Liver (tissue), 9 donors: Measurements from ENCODE around the gene PRDM12. TPM values are rescaled to one million over a fixed set of nuclear protein-coding genes. Genes with fewer than 3 reads are reported as not detected.

Source experiments
- DNase-seq: peaks from one replicate; pipeline ENCODE4 v3.0.0-alpha.2; 2017; ENCODE audit warnings: low spot score
- H3K27ac ChIP-seq, 2 donors: one replicate each; pipeline ENCODE4 v1.7.0; 2013; ENCODE audit warnings: inconsistent platforms in 2 of 2, low read length in 2 of 2, control low read depth in 1 of 2, low read depth in 1 of 2, mild to moderate bottlenecking in 1 of 2
- H3K27me3 ChIP-seq, 4 donors: one replicate each; pipeline versions ENCODE4 v1.6.1 to v1.7.0; 2013; ENCODE audit warnings: low read length in 3 of 4, inconsistent platforms in 1 of 4, mild to moderate bottlenecking in 1 of 4, moderate library complexity in 1 of 4; ENCODE audit not compliant: control insufficient read depth in 4 of 4, insufficient read depth in 4 of 4
- H3K36me3 ChIP-seq, 4 donors: one replicate each; pipeline versions ENCODE4 v1.6.1 to v1.7.0; 2013; ENCODE audit warnings: low read length in 3 of 4, mild to moderate bottlenecking in 3 of 4, low read depth in 1 of 4, moderate library complexity in 1 of 4; ENCODE audit not compliant: control insufficient read depth in 4 of 4, insufficient read depth in 3 of 4
- H3K4me1 ChIP-seq, 4 donors: one replicate each; pipeline versions ENCODE4 v1.6.1 to v1.7.0; 2013; ENCODE audit warnings: low read length in 3 of 4, mild to moderate bottlenecking in 3 of 4, moderate library complexity in 1 of 4; ENCODE audit not compliant: control insufficient read depth in 4 of 4, insufficient read depth in 4 of 4
- H3K4me3 ChIP-seq, 3 donors: one replicate each; pipeline versions ENCODE4 v1.6.1 to v1.7.0; 2013; ENCODE audit warnings: low read length in 3 of 3, control low read depth in 1 of 3, low read depth in 1 of 3, mild to moderate bottlenecking in 1 of 3
- H3K9ac ChIP-seq, 2 donors: one replicate each; pipeline ENCODE4 v1.7.0; 2013; ENCODE audit warnings: low read length in 2 of 2, mild to moderate bottlenecking in 2 of 2, moderate library complexity in 2 of 2, control low read depth in 1 of 2, low read depth in 1 of 2
- H3K9me3 ChIP-seq, 4 donors: one replicate each; pipeline versions ENCODE4 v1.6.1 to v1.7.0; 2013; ENCODE audit warnings: low read length in 3 of 4; ENCODE audit not compliant: control insufficient read depth in 4 of 4
- HNF4A ChIP-seq, 2 donors: conservative IDR thresholded peaks; 2 replicates each; pipeline ENCODE4 v1.6.1; 2016; ENCODE audit warnings: antibody characterized with exemption in 2 of 2, mild to moderate bottlenecking in 2 of 2
- HNF4G ChIP-seq: IDR thresholded peaks from 2 replicates; pipeline ENCODE4 v1.6.1; 2016; ENCODE audit warnings: antibody characterized with exemption
- JUND ChIP-seq, 2 donors: IDR thresholded peaks; 2 replicates each; pipeline ENCODE4 v1.6.1; 2016; ENCODE audit warnings: antibody characterized with exemption in 2 of 2
- RAD21 ChIP-seq, 2 donors: IDR thresholded peaks; 2 replicates each; pipeline ENCODE4 v1.6.1; 2016; ENCODE audit warnings: antibody characterized with exemption in 2 of 2, mild to moderate bottlenecking in 2 of 2
- RXRA ChIP-seq, 2 donors: IDR thresholded peaks; 2 replicates each; pipeline ENCODE4 v1.6.1; 2017 to 2018; ENCODE audit warnings: antibody characterized with exemption in 2 of 2, mild to moderate bottlenecking in 1 of 2
- SP1 ChIP-seq: IDR thresholded peaks from 2 replicates; pipeline ENCODE4 v1.6.1; 2018; ENCODE audit warnings: antibody characterized with exemption, mild to moderate bottlenecking
- TAF1 ChIP-seq: conservative IDR thresholded peaks from 2 replicates; pipeline ENCODE4 v1.6.1; 2016; ENCODE audit warnings: antibody characterized with exemption, mild to moderate bottlenecking
- YY1 ChIP-seq: IDR thresholded peaks from 2 replicates; pipeline ENCODE4 v1.6.1; 2016; ENCODE audit warnings: antibody characterized with exemption, mild to moderate bottlenecking
- WGBS: extraction: QIAGEN DNeasy Blood & Tissue Kit; methylation state at CpG from one replicate; pipeline ENCODE4 v1.1.7; 2013; 5-methylcytosine and 5-hydroxymethylcytosine counted together
- polyA plus RNA-seq, 2 donors: library from polyadenylated mRNA; stranded (reverse) in 1 of 2; unstranded in 1 of 2; fragments of 200-250 nt in 1 of 2; fragments of >200 nt in 1 of 2; fragmentation: Nextera tagmentation in 1 of 2; extraction: Ambion mirVana in 1 of 2; gene quantifications; one replicate each; pipeline versions ENCODE4 v1.2.1 to v1.2.3, GENCODE V29; 2013 to 2015
- total RNA-seq, 2 donors: library from RNA; depleted of rRNA; stranded (reverse); fragments of >200 nt; gene quantifications; one replicate each; pipeline ENCODE4 v1.2.3, GENCODE V29; 2014
- TF ChIP-seq, protein P1 (sequence below): fragments of 150-350 bp; IDR thresholded peaks from 2 replicates; pipeline ENCODE4 v1.5.1; 2017; ENCODE audit warnings: improper control_type of control experiment, low read depth, low read length; ENCODE audit not compliant: missing input control
- TF ChIP-seq, protein P2 (sequence below): IDR thresholded peaks from 2 replicates; pipeline ENCODE4 v1.6.1; 2016; ENCODE audit warnings: antibody characterized with exemption, mild to moderate bottlenecking
- TF ChIP-seq, protein P3 (sequence below): IDR thresholded peaks from 2 replicates; pipeline ENCODE4 v1.6.1; 2016; ENCODE audit warnings: antibody characterized with exemption
- donor health status: healthy.
- donor health status: healthy.
- donor health status: healthy.
- donor health status: healthy.
- donor health status: healthy.

The PRDM12 gene
- total and polyA plus RNA-seq, 4 donors, result 0.02 TPM; not detected in 3

DNA sequence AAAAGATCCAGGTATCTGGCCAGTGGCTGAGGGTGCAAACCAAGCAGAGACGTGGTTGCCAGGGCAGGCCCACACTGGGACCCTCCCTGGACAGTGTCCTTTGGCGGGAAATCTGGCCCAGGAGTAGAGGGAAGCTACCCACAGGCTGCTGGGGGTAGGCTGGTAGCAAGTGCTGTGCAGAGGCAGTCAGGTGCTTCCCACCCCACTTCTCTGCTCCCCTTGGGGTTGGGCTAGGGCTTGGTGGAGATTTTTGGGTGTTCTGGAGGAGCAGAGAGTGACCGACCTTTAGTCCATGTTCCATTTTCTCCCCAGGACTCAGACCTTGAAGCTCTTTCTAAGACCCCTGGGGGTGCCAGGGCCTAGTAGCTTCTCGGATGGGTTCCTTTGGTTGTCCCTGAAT lies 5.6 kb downstream of the PRDM12 start (continued):
- TF ChIP-seq, protein P1, sequence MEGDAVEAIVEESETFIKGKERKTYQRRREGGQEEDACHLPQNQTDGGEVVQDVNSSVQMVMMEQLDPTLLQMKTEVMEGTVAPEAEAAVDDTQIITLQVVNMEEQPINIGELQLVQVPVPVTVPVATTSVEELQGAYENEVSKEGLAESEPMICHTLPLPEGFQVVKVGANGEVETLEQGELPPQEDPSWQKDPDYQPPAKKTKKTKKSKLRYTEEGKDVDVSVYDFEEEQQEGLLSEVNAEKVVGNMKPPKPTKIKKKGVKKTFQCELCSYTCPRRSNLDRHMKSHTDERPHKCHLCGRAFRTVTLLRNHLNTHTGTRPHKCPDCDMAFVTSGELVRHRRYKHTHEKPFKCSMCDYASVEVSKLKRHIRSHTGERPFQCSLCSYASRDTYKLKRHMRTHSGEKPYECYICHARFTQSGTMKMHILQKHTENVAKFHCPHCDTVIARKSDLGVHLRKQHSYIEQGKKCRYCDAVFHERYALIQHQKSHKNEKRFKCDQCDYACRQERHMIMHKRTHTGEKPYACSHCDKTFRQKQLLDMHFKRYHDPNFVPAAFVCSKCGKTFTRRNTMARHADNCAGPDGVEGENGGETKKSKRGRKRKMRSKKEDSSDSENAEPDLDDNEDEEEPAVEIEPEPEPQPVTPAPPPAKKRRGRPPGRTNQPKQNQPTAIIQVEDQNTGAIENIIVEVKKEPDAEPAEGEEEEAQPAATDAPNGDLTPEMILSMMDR, result no peak

DNA sequence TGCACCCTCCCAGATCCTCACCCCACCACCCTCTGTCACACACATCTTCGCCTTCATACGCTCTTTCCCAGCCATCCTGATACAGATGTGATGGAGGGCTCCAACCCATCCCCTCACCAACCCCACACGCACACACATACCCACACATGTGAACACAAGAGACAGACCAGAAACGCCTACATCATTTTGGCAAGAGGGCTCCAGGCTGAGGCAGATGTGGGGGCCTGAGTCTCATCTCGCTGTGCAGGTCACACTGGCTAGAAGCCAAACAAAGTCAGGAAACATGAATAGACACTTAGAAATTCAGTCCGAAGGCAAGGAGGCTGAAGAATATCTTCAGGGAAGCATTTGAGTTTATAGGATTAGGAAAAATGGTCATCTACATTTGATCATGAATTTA lies 6.2 kb downstream of the PRDM12 start:
- Histone ChIP-seq H3K27me3 (peaks cover 0 to 7% (median 4%) of the 10 kb centered on the region in 4 donors), H3K9ac (no peak overlapping the region), H3K4me3 (no peak overlapping the region), H3K9me3 (no peaks in the 10 kb centered on the region), H3K27ac (no peak overlapping the region), H3K36me3 (no peaks in the 10 kb centered on the region), H3K4me1 (peaks cover 0 to 8% (median 0%) of the 10 kb centered on the region in 4 donors)
- WGBS, result 91% methylated on average over 6 of the region's 6 CpGs
- TF ChIP-seq HNF4A (conservative IDR thresholded peaks at IDR 0.05) (no peak), RXRA (IDR thresholded peaks at IDR 0.05) (no peak), SP1 (no peak), JUND (IDR thresholded peaks at IDR 0.05) (no peak), TAF1 (no peak), YY1 (no peak), HNF4G (no peak), RAD21 (IDR thresholded peaks at IDR 0.05) (no peak)
- TF ChIP-seq, protein P2, sequence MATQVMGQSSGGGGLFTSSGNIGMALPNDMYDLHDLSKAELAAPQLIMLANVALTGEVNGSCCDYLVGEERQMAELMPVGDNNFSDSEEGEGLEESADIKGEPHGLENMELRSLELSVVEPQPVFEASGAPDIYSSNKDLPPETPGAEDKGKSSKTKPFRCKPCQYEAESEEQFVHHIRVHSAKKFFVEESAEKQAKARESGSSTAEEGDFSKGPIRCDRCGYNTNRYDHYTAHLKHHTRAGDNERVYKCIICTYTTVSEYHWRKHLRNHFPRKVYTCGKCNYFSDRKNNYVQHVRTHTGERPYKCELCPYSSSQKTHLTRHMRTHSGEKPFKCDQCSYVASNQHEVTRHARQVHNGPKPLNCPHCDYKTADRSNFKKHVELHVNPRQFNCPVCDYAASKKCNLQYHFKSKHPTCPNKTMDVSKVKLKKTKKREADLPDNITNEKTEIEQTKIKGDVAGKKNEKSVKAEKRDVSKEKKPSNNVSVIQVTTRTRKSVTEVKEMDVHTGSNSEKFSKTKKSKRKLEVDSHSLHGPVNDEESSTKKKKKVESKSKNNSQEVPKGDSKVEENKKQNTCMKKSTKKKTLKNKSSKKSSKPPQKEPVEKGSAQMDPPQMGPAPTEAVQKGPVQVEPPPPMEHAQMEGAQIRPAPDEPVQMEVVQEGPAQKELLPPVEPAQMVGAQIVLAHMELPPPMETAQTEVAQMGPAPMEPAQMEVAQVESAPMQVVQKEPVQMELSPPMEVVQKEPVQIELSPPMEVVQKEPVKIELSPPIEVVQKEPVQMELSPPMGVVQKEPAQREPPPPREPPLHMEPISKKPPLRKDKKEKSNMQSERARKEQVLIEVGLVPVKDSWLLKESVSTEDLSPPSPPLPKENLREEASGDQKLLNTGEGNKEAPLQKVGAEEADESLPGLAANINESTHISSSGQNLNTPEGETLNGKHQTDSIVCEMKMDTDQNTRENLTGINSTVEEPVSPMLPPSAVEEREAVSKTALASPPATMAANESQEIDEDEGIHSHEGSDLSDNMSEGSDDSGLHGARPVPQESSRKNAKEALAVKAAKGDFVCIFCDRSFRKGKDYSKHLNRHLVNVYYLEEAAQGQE, result no peak
- TF ChIP-seq, protein P1, result no peak
- TF ChIP-seq, protein P3, sequence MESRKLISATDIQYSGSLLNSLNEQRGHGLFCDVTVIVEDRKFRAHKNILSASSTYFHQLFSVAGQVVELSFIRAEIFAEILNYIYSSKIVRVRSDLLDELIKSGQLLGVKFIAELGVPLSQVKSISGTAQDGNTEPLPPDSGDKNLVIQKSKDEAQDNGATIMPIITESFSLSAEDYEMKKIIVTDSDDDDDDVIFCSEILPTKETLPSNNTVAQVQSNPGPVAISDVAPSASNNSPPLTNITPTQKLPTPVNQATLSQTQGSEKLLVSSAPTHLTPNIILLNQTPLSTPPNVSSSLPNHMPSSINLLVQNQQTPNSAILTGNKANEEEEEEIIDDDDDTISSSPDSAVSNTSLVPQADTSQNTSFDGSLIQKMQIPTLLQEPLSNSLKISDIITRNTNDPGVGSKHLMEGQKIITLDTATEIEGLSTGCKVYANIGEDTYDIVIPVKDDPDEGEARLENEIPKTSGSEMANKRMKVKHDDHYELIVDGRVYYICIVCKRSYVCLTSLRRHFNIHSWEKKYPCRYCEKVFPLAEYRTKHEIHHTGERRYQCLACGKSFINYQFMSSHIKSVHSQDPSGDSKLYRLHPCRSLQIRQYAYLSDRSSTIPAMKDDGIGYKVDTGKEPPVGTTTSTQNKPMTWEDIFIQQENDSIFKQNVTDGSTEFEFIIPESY, result no peak
- no peak for DNase-seq

DNA sequence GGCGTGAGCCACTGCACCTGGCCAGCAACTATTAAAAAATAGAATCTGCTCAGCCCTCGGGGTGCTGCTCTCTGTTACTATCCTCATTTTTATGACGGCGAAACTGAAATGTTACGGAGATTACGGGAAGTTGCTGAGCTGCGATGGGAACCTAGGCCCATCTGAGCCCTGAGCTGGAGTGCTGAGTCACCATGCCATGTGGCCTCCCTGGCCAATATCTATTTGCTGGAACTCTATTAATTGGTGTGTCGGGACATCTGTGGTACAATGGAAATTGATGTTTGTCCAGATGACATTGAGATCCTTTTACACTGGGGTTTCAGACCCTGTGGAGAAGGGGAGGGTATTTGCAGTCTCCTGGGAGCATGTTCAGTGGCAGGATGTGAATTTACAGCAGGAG lies 8.1 kb downstream of the PRDM12 start:
- 94% methylated on average over 8 of the region's 8 CpGs for WGBS
- H3K36me3 ChIP-seq, result no peaks in the 10 kb centered on the region
- no peaks in the 10 kb centered on the region for H3K9me3 ChIP-seq
- H3K27me3 ChIP-seq, result peaks cover 0 to 4% (median 4%) of the 10 kb centered on the region in 4 donors
- DNase-seq, result no peak
- no peak for TF ChIP-seq RXRA (IDR thresholded peaks at IDR 0.05)
- no peak for TF ChIP-seq YY1
- no peak overlapping the region for H3K9ac ChIP-seq
- no peaks in the 10 kb centered on the region for H3K4me1 ChIP-seq
- H3K27ac ChIP-seq, result no peak overlapping the region
- H3K4me3 ChIP-seq, result no peak overlapping the region
